ENCODE measurements around the gene UPP2.

The UPP2 gene

GRCh38 chr2:158131919-158132566, 30.4 kb downstream of the UPP2 start:
- Histone ChIP-seq H3K79me2 (ENCODE audit: insufficient read depth, low read depth) (no peaks in the 10 kb centered on the region), H3K36me3 (ENCODE audit: insufficient read depth) (no peaks in the 10 kb centered on the region), H4K20me1 (ENCODE audit: insufficient read depth) (no peaks in the 10 kb centered on the region), H3K9ac (no peak overlapping the region), H3K27me3 (ENCODE audit: insufficient read depth, low read depth) (no peaks in the 10 kb centered on the region), H3K4me3 (IDR thresholded peaks at IDR 0.05; ENCODE audit: insufficient read depth, low read depth, low read length) (no peak overlapping the region), H3K4me2 (no peak overlapping the region), H2AFZ (ENCODE audit: low read depth) (no peak overlapping the region), H3K27ac (no peak overlapping the region), H3K4me1 (ENCODE audit: low read depth, poor library complexity, severe bottlenecking) (no peaks in the 10 kb centered on the region)
- no peak for TF ChIP-seq CTCF (conservative IDR thresholded peaks at IDR 0.05; ENCODE audit: low read depth, low read length)

- no peak overlapping the region for H3K4me3 ChIP-seq (IDR thresholded peaks at IDR 0.05; ENCODE audit: insufficient read depth, low read depth, low read length)
- H3K36me3 ChIP-seq (ENCODE audit: insufficient read depth) = no peaks in the 10 kb centered on the region
- H2AFZ ChIP-seq (ENCODE audit: low read depth) = no peak overlapping the region
- H3K4me1 ChIP-seq (ENCODE audit: low read depth, poor library complexity, severe bottlenecking) = no peaks in the 10 kb centered on the region
- H4K20me1 ChIP-seq (ENCODE audit: insufficient read depth) = no peaks in the 10 kb centered on the region
- H3K27ac ChIP-seq = no peak overlapping the region
- no peaks in the 10 kb centered on the region for H3K79me2 ChIP-seq (ENCODE audit: insufficient read depth, low read depth)
- H3K4me2 ChIP-seq = no peak overlapping the region
- TF ChIP-seq CTCF (conservative IDR thresholded peaks at IDR 0.05; ENCODE audit: low read depth, low read length) = no peak
- H3K27me3 ChIP-seq (ENCODE audit: insufficient read depth, low read depth) = no peaks in the 10 kb centered on the region
- H3K9ac ChIP-seq = no peak overlapping the region
Measured at GRCh38 chr2:158134055-158134454, 32.4 kb downstream of the UPP2 start.

GRCh38 chr2:158134655-158135054, 33.0 kb downstream of the UPP2 start:
- Histone ChIP-seq H3K4me3 (IDR thresholded peaks at IDR 0.05; ENCODE audit: insufficient read depth, low read depth, low read length) (no peak overlapping the region), H3K36me3 (ENCODE audit: insufficient read depth) (no peaks in the 10 kb centered on the region), H3K27me3 (ENCODE audit: insufficient read depth, low read depth) (no peaks in the 10 kb centered on the region), H3K9ac (no peak overlapping the region), H4K20me1 (ENCODE audit: insufficient read depth) (no peaks in the 10 kb centered on the region), H3K4me1 (ENCODE audit: low read depth, poor library complexity, severe bottlenecking) (no peaks in the 10 kb centered on the region), H3K27ac (no peak overlapping the region), H3K79me2 (ENCODE audit: insufficient read depth, low read depth) (no peaks in the 10 kb centered on the region), H3K4me2 (no peak overlapping the region), H2AFZ (ENCODE audit: low read depth) (no peak overlapping the region)
- no peak for TF ChIP-seq CTCF (conservative IDR thresholded peaks at IDR 0.05; ENCODE audit: low read depth, low read length)

- Histone ChIP-seq H3K27ac (no peak overlapping the region), H2AFZ (ENCODE audit: low read depth) (no peak overlapping the region), H3K36me3 (ENCODE audit: insufficient read depth) (no peaks in the 10 kb centered on the region), H3K27me3 (ENCODE audit: insufficient read depth, low read depth) (no peaks in the 10 kb centered on the region), H3K79me2 (ENCODE audit: insufficient read depth, low read depth) (no peaks in the 10 kb centered on the region), H3K4me2 (no peak overlapping the region), H3K4me1 (ENCODE audit: low read depth, poor library complexity, severe bottlenecking) (no peaks in the 10 kb centered on the region), H3K9ac (no peak overlapping the region), H3K4me3 (IDR thresholded peaks at IDR 0.05; ENCODE audit: insufficient read depth, low read depth, low read length) (no peak overlapping the region), H4K20me1 (ENCODE audit: insufficient read depth) (no peaks in the 10 kb centered on the region)
- TF ChIP-seq CTCF (conservative IDR thresholded peaks at IDR 0.05; ENCODE audit: low read depth, low read length) = no peak
Measured at GRCh38 chr2:158135096-158135495, 33.4 kb downstream of the UPP2 start.

Data from KMS-11 (cell line).